GM19438 (cell line): ENCODE results near the gene ACKR1.

Source experiments
- ATAC-seq: cut with Tn5 transposase; IDR thresholded peaks from one replicate; pipeline ENCODE4 v1.9.1; 2021; ENCODE audit warnings: low read depth; ENCODE audit not compliant: unreplicated experiment

Gene ACKR1

GRCh38 chr1:159218649-159219636 is 14.3 kb downstream of the ACKR1 start:
- no peak for ATAC-seq

- ATAC-seq, result no peak
Measured at GRCh38 chr1:159222075-159222865, 17.6 kb downstream of the ACKR1 start.

DNA sequence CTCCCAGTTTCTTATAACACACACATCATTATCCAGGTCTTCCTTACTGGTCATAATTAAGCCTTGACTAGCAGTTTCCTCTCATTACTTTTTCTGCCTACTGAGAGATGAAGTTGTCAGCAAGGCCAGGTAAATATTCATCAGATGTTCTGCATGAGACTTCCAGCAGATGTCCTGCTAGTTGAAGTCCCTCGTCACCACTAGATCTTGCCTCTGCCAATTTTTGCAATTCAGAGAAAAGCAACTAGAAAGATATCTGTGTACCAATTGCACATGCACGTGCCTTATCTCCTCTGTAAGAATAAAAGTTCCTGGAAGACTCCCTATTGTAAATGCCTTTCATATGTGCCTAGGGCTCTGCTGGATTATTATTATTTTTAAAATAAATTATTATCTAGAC is 18.3 kb downstream of the ACKR1 start:
- ATAC-seq, result no peak

DNA sequence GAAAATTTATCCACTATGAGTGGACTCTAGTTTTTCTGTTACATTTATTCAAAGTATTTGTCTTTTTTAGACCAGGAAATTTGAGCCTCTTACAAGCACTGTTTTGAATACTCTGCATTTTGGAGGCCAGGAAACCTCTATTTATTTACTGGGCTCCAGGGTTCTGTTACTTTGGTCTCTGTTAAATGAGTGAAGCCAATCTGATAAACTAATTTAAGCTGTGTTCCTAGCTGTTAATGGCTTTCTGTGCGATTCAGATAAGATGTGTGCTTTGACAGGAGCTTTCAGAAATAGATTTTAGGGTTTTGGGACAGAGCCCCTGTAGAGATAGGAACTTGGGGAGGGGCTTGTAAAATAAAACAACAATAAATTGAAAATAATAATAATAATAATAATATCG is 23.9 kb downstream of the ACKR1 start:
- ATAC-seq, result no peak

DNA sequence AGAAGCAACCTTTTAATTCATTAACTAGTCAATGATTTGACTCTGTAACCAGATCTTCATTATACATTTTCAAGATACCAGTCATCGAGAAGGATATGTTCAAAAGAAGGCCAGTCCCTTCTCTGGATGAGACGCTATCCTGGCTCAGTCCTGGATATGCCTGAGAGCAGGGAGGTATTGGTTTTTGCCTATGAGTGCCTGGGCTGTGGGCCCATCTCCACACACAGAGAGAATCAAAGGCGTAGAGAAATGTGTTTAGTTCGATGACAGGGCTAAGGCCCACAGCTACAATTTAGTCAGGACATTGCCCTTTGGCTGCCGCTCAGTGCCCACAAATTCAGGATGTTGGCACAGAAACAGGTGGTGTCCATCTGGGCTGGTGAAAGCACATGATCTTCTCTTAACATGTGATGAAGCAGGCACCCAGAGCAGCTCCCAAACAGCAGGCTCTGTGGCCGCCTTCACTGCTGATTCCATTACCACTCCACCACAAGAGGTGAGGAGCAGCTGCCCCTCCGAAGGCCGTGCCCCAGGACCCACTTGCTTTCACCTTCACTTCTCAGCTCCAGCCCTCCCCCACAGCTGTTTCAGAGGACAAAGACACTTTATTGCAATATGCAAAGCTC is 24.7 kb downstream of the ACKR1 start:
- ATAC-seq, result no peak

DNA sequence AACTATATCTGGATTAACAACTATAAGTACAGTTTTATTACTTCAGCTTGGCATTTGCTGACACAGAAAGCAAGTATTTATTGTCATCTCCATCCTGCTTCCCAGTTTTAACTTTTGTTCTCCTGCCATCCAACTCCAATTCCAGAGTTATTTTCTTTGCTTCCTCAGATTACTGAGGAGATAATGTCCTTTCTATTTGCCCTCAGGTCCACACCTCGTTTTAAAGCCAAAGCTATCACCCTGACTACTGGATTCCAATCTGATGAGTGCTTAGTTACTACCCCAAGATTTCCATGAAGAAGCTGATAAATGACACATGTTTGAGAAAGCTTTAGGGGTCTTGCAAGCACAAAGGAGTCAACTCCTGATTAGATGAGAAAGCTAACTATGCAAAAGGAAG is 25.2 kb downstream of the ACKR1 start:
- ATAC-seq, result no peak

GRCh38 chr1:159239551-159240220 is 35.0 kb downstream of the ACKR1 start:
- ATAC-seq, result peak; percentile 82

- ATAC-seq, result no peak
Measured at GRCh38 chr1:159247266-159247665, 42.6 kb downstream of the ACKR1 start.

DNA sequence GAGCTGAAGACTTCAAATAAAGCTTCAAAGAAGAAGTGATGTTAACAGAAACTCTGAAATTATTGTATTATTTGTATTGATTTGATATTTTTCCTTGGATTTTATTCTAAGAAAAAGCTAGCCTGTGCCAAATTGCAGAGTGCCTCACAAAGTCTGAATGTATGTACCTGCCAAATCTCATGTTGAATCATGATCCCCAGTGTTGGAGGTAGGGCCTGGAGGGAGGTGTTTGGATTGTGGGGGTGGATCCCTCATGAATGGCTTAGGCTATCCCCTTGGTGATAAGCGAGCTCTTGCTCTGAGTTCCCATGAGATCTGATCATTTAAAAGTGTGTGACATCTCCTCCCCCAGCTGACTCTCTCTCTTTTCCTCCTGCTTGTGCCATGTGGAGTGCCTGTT is 43.6 kb downstream of the ACKR1 start:
- ATAC-seq, result no peak

DNA sequence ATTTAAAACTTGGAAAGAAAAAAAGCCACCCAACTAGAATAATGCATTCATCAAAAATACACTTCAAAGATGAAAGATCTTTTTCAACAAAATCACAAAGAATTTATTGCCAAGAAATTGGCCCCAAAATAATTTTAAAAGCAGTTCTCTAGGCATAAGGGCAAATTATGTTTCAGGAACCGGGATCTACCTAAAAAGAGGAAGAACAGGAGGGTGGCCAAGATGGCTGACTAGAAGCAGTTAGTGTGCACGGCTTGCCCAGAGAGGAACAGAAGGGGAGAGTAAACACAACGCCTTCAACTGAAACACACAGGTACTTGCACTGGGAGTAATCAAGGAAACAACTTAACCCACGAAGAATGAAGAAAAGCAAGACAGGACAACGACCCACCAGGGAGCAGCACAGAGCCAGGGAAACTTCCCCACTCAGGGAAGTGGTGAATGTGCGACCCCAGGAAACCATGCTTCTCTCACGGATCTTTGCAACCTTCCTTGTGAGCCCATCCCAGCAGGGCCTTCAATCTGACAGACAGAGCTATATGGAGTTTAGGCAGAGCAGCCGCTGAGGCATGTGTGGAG is 46.1 kb downstream of the ACKR1 start:
- no peak for ATAC-seq
